Central memory CD8-positive, alpha-beta T cell (primary cell): Measurements from ENCODE around the gene RAB31.

Experiments
- ATAC-seq: fragments of 150-1000 bp; cut with Tn5 transposase; replicated peaks from 2 replicates; pipeline ENCODE4 v1.10.0; 2022; ENCODE audit warnings: mild to moderate bottlenecking, moderate FRiP score, moderate number of reproducible peaks; ENCODE audit not compliant: poor library complexity, severe bottlenecking; ENCODE audit errors: extremely low read depth
- DNase-seq, 2 donors: peaks; one replicate each; pipeline ENCODE4 v3.0.0; 2021; ENCODE audit warnings: low spot score in 2 of 2
- H3K27ac Mint-ChIP-seq: one replicate; pipeline ENCODE4 v1.8.0; 2022; ENCODE audit warnings: low read depth, mild to moderate bottlenecking, moderate library complexity, mixed read lengths
- H3K27me3 Mint-ChIP-seq: one replicate; pipeline ENCODE4 v1.8.0; 2022; ENCODE audit warnings: mixed read lengths
- H3K36me3 Mint-ChIP-seq: one replicate; pipeline ENCODE4 v1.8.0; 2022; ENCODE audit warnings: mild to moderate bottlenecking, moderate library complexity, mixed read lengths; ENCODE audit not compliant: insufficient read depth
- H3K4me1 Mint-ChIP-seq: one replicate; pipeline ENCODE4 v1.8.0; 2022; ENCODE audit warnings: mixed read lengths
- H3K4me3 Mint-ChIP-seq: one replicate; pipeline ENCODE4 v1.8.0; 2022; ENCODE audit warnings: mild to moderate bottlenecking, moderate library complexity, mixed read lengths
- H3K9me3 Mint-ChIP-seq: one replicate; pipeline ENCODE4 v1.8.0; 2022; ENCODE audit warnings: mixed read lengths

RAB31 gene

GRCh38 chr18:9831036-9831722, 123.1 kb downstream of the RAB31 start:
- H3K4me3 Mint-ChIP-seq, result no peak overlapping the region
- DNase-seq, result no peak
- no peak for ATAC-seq
- no peak overlapping the region for H3K27ac Mint-ChIP-seq
- H3K4me1 Mint-ChIP-seq, result no peaks in the 10 kb centered on the region
- H3K36me3 Mint-ChIP-seq, result no peaks in the 10 kb centered on the region
- H3K27me3 Mint-ChIP-seq, result peaks cover 30% of the 10 kb centered on the region
- H3K9me3 Mint-ChIP-seq, result no peaks in the 10 kb centered on the region

GRCh38 chr18:9831723-9832199, 123.7 kb downstream of the RAB31 start:
- no peak overlapping the region for H3K4me3 Mint-ChIP-seq
- H3K27ac Mint-ChIP-seq, result no peak overlapping the region
- ATAC-seq, result no peak

DNA sequence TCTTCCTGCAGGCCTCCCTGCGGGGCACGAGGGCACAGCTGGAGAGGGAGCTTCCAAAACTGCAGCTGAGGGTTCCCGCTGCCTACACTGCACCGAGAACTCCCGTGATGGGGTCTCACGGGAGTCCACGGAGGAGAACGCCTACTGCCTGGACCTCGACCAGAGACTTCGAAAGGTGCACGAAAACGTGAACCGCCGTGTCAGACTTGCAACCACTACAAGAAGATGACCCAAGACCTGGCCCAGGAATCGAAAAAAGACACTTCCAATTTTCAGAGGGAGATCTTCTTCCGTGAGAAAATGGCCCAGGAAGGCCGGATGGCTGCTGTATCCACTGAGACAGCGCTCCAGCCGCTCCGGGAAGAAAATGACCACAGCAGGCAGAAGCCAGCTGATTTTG, 124.8 kb downstream of the RAB31 start:
- Mint-ChIP-seq H3K27ac (no peak overlapping the region), H3K9me3 (no peaks in the 10 kb centered on the region), H3K36me3 (no peaks in the 10 kb centered on the region), H3K4me3 (no peak overlapping the region), H3K4me1 (no peaks in the 10 kb centered on the region), H3K27me3 (peaks cover 40% of the 10 kb centered on the region)
- DNase-seq (no peak), ATAC-seq (no peak)

More at GRCh38 chr18:9831723-9832199, 123.7 kb downstream of the RAB31 start:
- Mint-ChIP-seq H3K27me3 (peaks cover 35% of the 10 kb centered on the region), H3K36me3 (no peaks in the 10 kb centered on the region), H3K9me3 (no peaks in the 10 kb centered on the region), H3K4me1 (no peaks in the 10 kb centered on the region)
- DNase-seq, result no peak

- H3K36me3 Mint-ChIP-seq, result no peaks in the 10 kb centered on the region
- H3K4me1 Mint-ChIP-seq, result no peaks in the 10 kb centered on the region
- peaks cover 45% of the 10 kb centered on the region for H3K27me3 Mint-ChIP-seq
- ATAC-seq (no peak), DNase-seq (no peak)
- no peaks in the 10 kb centered on the region for H3K9me3 Mint-ChIP-seq
- no peak overlapping the region for H3K27ac Mint-ChIP-seq
- H3K4me3 Mint-ChIP-seq, result no peak overlapping the region
These were observed 126.5 kb downstream of the RAB31 start for GRCh38 chr18:9834551-9834950.

DNA sequence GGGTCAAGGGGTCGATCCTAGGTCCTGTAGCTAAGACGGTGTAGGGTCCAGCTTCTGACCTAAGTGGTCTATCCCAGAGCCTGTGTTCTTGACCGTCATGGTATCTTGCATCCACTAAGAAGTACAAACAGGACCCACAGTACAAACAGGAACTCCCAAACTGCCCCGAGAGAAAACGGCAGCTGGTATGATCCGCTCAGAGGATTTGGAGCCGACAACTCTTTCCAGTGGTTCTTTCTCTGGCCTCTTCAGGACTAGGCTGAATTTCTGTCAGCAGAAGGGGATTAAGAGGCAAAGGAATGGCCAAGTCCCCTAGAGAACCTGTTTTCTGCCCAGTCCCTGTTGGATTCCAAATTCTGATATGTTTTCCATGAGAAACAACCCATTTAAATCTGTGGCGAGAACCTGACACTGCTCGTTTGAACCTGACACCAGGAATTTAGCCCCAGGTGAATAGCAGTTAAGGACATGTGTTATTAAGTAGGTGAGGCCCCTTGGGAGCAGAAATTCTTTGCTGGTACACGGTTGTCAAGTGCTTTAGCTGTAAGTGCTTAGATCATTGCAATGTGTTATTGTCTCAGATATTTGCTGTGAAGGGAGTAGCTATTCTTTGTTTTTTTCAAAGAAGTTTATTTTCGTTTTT, 127.1 kb downstream of the RAB31 start:
- DNase-seq (no peak), ATAC-seq (no peak)
- no peak overlapping the region for H3K27ac Mint-ChIP-seq

DNA sequence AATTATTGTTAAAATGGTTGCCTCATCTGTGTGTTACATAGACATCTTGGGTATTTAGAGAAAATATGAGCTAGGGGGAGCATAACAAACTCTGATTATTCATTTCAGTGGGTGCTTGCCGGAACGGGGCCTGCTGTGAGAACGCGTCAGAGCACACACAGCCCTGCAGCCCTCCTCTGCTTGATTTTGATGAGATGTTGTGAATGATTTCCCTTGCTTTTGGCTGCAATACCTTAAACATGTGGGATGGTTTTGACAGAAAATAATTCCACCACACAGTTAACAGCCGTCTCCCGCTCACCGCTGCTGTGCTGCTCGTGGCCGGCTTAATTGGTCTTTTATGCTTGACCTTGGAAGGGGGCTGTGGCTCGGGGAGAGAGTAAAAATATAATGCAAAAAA, 127.7 kb downstream of the RAB31 start:
- no peaks in the 10 kb centered on the region for H3K36me3 Mint-ChIP-seq
- no peak overlapping the region for H3K4me3 Mint-ChIP-seq
- no peaks in the 10 kb centered on the region for H3K4me1 Mint-ChIP-seq
- H3K9me3 Mint-ChIP-seq, result no peaks in the 10 kb centered on the region
- H3K27me3 Mint-ChIP-seq, result peaks cover 41% of the 10 kb centered on the region
- no peak for ATAC-seq
- no peak overlapping the region for H3K27ac Mint-ChIP-seq
- no peak for DNase-seq

More for the DNA sequence above, 127.1 kb downstream of the RAB31 start:
- Mint-ChIP-seq H3K4me3 (no peak overlapping the region), H3K27me3 (peaks cover 45% of the 10 kb centered on the region), H3K36me3 (no peaks in the 10 kb centered on the region), H3K9me3 (no peaks in the 10 kb centered on the region), H3K4me1 (no peaks in the 10 kb centered on the region)

DNA sequence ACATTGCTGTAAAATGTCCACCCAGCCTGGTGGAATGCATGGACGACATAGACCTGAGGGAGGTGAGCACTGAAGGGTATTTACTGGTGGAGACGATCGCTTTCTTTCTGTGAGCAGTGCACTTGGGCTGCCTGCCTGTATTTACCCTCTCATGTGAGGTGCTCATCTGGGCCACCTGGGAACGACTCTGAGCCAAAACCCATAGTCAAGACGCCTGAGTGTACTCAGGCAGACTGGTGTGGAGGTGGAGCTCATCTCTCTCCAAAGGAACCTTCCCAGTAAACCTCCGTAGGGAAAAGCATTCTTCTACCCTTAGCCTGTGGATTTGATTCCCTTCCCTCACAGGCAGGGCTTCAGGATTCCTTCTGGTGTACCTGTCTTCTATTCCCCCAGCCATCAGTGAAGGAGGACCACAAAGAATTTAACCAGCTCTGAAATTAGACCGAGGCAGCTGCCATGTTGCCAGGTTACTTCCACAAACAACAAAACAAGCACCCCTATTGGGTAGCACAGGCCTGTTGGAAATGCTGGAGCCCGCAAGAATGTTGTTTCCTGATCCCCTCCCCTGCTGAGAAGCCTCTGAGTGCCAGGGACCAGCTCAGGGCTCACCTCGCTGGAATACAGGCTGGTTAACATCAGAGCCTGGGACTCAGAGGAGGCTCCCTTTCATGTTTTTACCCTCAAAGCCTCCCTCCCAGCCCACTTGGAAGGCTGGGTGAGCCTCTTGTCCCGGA, 130.2 kb downstream of the RAB31 start:
- Mint-ChIP-seq H3K36me3 (no peaks in the 10 kb centered on the region), H3K27me3 (peaks cover 27% of the 10 kb centered on the region), H3K4me3 (no peak overlapping the region), H3K4me1 (no peaks in the 10 kb centered on the region), H3K27ac (no peak overlapping the region), H3K9me3 (no peaks in the 10 kb centered on the region)
- DNase-seq (no peak), ATAC-seq (no peak)

DNA sequence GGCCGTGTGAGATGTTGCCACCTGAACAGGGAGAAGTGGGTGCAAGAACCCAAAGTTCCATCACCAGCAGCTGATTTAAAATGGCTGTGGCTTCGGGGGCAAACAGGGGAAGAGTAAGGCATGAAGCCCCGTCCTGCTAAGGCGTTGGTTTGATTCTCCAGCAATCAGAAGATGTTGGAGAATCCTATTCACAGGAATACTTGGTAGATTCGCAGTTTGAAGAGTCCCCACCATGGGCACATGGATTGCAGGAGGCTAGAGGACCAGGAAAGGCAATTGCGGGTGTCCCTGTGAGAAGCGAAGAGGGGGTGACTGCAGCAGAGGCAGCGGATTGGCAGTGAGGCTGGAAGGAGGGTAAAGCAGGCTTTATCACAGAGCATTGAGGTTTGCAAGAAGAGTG, 131.1 kb downstream of the RAB31 start:
- Mint-ChIP-seq H3K36me3 (no peaks in the 10 kb centered on the region), H3K27ac (no peak overlapping the region), H3K27me3 (peaks cover 27% of the 10 kb centered on the region), H3K4me1 (no peaks in the 10 kb centered on the region), H3K4me3 (no peak overlapping the region), H3K9me3 (no peaks in the 10 kb centered on the region)
- DNase-seq (no peak), ATAC-seq (no peak)

DNA sequence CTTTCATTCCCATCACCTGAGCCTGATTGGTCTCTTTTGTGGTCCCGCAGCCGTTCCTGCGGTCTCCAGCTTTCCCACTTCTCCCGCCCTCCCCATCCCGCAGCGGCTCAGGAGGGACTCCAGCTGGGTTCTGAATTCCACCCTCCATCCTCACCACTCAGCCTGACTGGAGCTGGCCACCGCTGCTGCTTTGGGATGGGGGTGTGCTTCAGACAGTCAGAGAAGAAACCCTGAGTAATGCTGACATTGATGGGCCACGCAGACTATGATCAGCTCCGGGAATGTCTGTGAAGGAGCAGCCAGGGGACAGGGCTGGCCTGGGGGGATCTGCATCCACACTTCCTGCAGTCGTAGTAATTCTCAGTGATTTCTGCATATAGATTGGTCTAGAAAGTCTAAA, 131.8 kb downstream of the RAB31 start:
- Mint-ChIP-seq H3K27me3 (peaks cover 27% of the 10 kb centered on the region), H3K27ac (no peak overlapping the region), H3K9me3 (no peaks in the 10 kb centered on the region), H3K4me1 (no peaks in the 10 kb centered on the region), H3K4me3 (no peak overlapping the region), H3K36me3 (no peaks in the 10 kb centered on the region)
- ATAC-seq (no peak), DNase-seq (no peak)

DNA sequence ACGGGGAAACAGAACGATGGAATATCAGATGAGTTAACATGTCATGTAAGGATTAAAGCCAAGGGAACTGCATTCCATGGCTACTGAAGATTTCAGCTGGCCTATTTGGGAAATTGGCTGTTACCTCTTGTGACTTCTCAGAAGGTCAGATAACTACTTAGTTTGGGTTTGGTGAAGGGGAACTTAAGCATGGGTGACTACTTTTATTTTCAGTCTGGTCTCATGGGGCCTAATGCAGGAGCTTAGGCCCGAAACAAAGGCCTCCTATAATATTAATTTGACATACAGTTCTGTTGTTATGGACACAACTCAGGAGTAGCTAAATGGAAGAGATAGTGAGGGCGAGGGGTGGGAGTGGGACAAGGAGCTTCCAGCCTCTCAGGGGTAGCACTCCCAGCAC, 133.7 kb downstream of the RAB31 start:
- DNase-seq (no peak), ATAC-seq (no peak)
- H3K36me3 Mint-ChIP-seq, result no peaks in the 10 kb centered on the region
- no peak overlapping the region for H3K4me3 Mint-ChIP-seq
- no peaks in the 10 kb centered on the region for H3K4me1 Mint-ChIP-seq
- peaks cover 19% of the 10 kb centered on the region for H3K27me3 Mint-ChIP-seq
- no peak overlapping the region for H3K27ac Mint-ChIP-seq
- H3K9me3 Mint-ChIP-seq, result no peaks in the 10 kb centered on the region

GRCh38 chr18:9842448-9842847, 134.3 kb downstream of the RAB31 start:
- Mint-ChIP-seq H3K27me3 (peaks cover 12% of the 10 kb centered on the region), H3K9me3 (no peaks in the 10 kb centered on the region), H3K4me3 (no peak overlapping the region), H3K36me3 (no peaks in the 10 kb centered on the region), H3K4me1 (no peaks in the 10 kb centered on the region), H3K27ac (no peak overlapping the region)
- DNase-seq (no peak), ATAC-seq (no peak)

DNA sequence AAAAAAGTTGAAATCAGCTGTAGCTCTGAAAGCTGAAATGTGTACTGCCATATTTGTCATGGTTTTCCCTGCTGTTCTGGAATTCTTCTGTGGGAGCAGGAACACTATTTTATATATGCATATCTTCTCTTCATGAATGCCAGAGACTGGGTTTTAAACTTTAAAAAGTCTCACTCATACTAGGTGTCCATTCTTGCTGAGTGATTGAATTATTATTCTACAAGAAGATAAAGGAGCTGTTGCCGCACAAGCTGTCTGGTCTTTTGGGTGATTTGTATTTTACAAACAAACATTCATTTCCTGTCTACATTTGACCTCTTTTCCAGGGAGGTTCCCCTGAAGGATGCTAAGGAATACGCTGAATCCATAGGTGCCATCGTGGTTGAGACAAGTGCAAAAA, 137.2 kb downstream of the RAB31 start:
- DNase-seq (no peak), ATAC-seq (no peak)
- Mint-ChIP-seq H3K27me3 (peaks cover 13% of the 10 kb centered on the region), H3K4me3 (no peak overlapping the region), H3K27ac (no peak overlapping the region), H3K4me1 (no peaks in the 10 kb centered on the region), H3K36me3 (no peaks in the 10 kb centered on the region), H3K9me3 (no peaks in the 10 kb centered on the region)
